KG1 (cell line): Measurements from ENCODE around the gene NMD3.
"Not testable (repeated sequence)": the region's sequence is repeated elsewhere in the genome, so short reads cannot be mapped to it uniquely, and the experiment has no call there.

Source experiments
- DNase-seq: peaks from one replicate; lab custom pipeline; 2025; lab: John Stamatoyannopoulos, UW

NMD3 gene

GRCh38 chr3:161220850-161221753, at the start of gene NMD3:
Gene NMD3 (plus strand): TSS chr3:161221311. CDS start chr3:161222014, 703 bp downstream.
- peak; percentile 79 for DNase-seq

- no peak for DNase-seq
Observed at GRCh38 chr3:161171639-161172552, 49.2 kb upstream of the NMD3 start.

- DNase-seq, result no peak
Observed at GRCh38 chr3:161175506-161175905, 45.6 kb upstream of the NMD3 start.

- no peak for DNase-seq
Observed at GRCh38 chr3:161177991-161178390, 43.1 kb upstream of the NMD3 start.

GRCh38 chr3:161181371-161181770, 39.7 kb upstream of the NMD3 start:
- DNase-seq, result not testable (repeated sequence)

GRCh38 chr3:161187046-161187445, 34.1 kb upstream of the NMD3 start:
- DNase-seq, result no peak

- no peak for DNase-seq
Observed at GRCh38 chr3:161197855-161198850, 23.0 kb upstream of the NMD3 start.

GRCh38 chr3:161199926-161200325, 21.2 kb upstream of the NMD3 start:
- no peak for DNase-seq

GRCh38 chr3:161203485-161204098, 17.5 kb upstream of the NMD3 start:
- DNase-seq, result no peak

- DNase-seq, result no peak
Observed at GRCh38 chr3:161208931-161209330, 12.2 kb upstream of the NMD3 start.

GRCh38 chr3:161212171-161212771, 8.8 kb upstream of the NMD3 start:
- no peak for DNase-seq

GRCh38 chr3:161212906-161213305, 8.2 kb upstream of the NMD3 start:
- DNase-seq, result no peak

GRCh38 chr3:161213644-161214043, 7.5 kb upstream of the NMD3 start:
- no peak for DNase-seq

GRCh38 chr3:161215185-161215584, 5.9 kb upstream of the NMD3 start:
- no peak for DNase-seq

GRCh38 chr3:161217496-161217895, 3.6 kb upstream of the NMD3 start:
- no peak for DNase-seq

- DNase-seq, result no peak
Observed at GRCh38 chr3:161219495-161219894, 1.6 kb upstream of the NMD3 start.

GRCh38 chr3:161221806-161222600, 892 bp downstream of the NMD3 start:
- peak; percentile 12 for DNase-seq

GRCh38 chr3:161222662-161223061, 1.6 kb downstream of the NMD3 start:
- no peak for DNase-seq

GRCh38 chr3:161224786-161225185, 3.7 kb downstream of the NMD3 start:
- no peak for DNase-seq
